NOMO-1 (cell line): ENCODE results near the gene COL6A2.
"Not testable (repeated sequence)": the region's sequence is repeated elsewhere in the genome, so short reads cannot be mapped to it uniquely, and the experiment has no call there.

Experiments
- DNase-seq, 2 experiments: peaks; one replicate each; lab custom pipeline; 2025; ENCODE audit not compliant: unreplicated experiment in 2 of 2; lab: John Stamatoyannopoulos, UW

The COL6A2 gene

DNA sequence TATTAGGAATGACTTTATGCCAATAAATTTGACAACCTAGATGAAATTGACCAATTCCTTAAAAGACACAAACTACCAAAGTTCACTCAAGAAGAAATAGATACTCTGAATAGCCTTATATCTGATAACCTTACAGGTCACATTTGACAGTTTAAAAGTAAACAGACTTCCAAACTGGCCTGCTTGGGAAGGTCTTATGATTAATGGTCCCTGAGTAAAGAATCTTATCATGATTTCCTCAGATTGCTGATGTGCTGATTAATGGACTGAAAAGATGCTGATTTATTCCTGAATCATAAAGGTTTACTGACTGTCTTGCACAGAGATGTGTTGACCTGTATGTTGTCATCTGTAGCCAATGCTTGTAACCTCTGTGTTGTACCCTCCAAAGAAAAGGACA is 67.2 kb downstream of the COL6A2 start:
- DNase-seq, result no peak

- no peak for DNase-seq
Measured at GRCh38 chr21:46168238-46168637, 70.3 kb downstream of the COL6A2 start.

GRCh38 chr21:46168659-46169386 is 70.9 kb downstream of the COL6A2 start:
- no peak for DNase-seq

- DNase-seq, result not testable (repeated sequence)
Measured at GRCh38 chr21:46170436-46171193, 72.7 kb downstream of the COL6A2 start.

DNA sequence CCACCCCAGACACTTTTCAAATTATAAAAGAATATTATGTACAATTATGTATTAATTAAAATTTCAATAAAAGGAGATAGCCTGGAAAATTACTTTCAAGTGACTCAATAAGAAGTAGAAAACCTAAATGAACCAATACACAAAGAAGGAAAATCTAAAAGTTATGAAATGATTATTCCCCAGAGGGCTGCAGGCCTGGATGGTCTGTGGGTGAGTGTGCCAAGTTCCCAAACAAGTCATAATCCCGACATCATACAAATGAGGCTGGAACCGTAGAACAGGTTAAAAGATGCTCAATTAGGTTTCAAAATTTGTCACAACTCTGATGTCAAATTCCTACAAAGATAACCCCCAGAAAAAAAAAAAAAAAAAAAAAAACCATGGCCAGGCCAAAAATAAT is 73.7 kb downstream of the COL6A2 start:
- DNase-seq, result no peak

DNA sequence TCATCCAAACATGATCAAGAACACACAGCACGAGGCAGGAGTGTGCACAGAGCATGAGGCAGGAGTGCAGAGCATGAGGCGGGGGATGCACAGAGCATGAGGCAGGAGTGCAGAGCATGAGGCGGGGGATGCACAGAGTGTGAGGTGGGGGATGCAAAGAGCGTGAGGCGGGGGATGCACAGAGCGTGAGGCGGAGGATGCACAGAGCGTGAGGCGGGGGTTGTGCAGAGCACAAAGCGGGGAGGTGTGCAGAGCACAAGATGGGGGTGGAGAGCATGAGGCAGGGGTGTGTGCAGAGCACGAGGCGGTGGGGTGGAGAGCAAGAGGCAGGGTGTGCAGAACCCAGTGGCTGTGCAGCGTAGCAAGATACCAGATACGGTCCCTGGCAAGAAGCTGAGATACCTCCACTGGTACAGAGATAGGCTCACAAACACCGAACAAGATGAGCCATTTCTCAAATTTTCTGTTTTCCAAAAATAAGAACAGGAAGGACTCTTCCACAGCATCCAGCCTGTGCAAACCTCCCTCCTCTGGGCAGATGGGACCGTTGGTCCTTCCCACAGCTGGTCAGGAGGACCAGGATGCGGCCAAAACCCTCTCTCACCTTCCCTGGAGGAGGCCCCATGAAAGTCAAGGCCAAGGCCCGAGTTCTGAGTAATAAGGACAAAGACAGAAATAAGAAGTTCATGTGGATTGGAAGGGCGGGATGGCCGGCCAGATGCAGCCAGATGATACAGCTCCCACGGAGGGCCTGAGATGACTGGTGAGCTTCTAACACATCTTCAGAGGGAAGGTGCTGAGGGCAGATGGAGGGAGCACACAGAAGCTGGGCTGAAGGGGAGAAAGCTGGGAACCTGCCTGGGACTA is 74.3 kb downstream of the COL6A2 start:
- DNase-seq, result no peak

DNA sequence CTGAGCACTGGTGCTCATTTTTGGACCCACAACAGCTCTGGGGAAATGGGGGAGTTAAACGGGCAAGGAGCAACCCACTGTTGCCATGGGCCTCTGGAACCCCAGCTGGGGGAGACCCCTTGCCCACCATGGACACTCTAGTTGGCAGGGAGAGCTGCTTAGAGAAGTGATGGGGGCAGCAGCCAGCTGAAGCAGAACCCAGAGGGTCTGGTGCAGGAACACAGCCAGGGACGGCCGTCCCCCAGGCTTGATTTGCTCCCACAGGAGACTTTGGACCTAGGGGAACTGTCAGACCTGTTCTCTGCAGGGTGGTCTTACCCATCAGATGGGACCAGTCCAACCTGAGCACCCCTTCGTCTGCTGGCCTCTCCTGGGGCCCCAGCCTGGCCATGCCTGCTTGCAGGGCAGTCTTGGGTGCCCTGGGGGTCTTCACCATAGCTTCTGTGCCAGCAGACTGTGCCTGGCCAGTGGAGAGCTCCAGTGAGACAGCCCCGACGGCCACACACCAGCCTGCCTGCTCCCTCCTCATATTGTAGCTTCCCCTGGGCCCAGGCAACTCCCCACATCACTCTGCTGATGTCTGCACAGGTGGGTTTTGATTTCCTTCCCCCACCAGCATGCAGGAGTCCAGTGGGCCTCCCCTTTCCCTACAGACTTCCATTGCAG is 75.1 kb downstream of the COL6A2 start:
- no peak for DNase-seq

DNA sequence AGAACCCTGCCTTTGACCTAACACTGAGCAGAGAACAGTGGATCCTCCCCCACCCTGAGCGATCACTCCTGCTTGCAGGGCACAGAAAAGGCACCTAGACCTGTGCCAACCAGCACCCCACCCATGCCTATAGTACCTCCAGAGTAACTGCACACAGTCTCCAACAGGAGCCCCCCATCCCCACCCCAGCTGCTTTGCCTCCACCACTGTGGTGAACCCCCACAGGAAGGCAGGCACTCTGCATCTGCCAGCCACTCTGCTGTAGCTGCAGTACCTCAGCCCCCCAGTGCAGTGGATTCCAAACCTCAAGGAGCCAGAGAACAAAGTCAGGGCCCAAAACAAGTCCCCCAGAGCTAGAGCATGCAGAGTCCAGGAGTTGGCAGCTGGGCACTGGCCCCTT is 75.7 kb downstream of the COL6A2 start:
- DNase-seq, result no peak

GRCh38 chr21:46176443-46177129 is 78.7 kb downstream of the COL6A2 start:
- not testable (repeated sequence) for DNase-seq

DNA sequence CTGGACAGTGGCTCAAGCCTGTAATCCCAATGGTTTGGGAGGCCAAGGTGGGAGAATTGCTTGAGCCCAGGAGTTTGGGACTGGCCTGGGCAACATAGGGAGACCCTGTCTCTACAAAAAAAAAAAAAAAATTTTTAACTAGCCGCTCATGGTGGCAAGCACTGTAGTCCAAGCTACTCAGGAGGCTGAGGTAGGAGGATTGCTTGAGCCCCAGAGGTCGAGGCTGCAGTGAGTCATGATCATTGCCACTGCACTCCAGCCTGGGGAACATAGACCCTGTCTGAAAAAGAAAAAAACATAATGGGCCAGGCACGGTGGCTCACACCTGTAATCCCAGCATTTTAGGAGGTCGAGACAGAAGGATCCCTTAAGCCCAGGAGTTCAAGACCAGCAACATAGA is 81.0 kb downstream of the COL6A2 start:
- DNase-seq, result no peak
